ENCODE data around the gene DNMT3L.
A peak's percentile ranks its signal among the peaks of the same experiment; 100 is the strongest.

DNMT3L gene

DNA sequence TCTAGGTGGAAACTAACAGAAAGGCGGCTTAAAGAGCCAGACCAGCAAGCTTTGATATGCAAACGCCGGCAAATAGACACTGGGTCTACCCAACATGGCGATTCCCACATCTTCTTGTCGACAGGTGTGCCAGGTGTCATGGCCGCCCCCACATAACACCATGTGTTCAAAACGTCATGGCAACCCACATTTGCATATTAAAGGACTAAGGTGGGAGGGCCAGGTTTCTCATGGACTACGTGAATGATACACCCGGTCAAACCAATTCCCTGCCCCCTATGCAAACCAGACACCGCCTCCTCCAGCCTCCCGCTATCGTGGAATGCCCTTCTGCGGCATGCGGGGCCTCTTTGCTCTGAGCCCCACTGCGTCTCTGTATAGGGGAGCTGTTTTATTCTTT lies 62.2 kb downstream of the DNMT3L start:
- no peak for DNase-seq (ENCODE audit: low spot score)
- TF ChIP-seq, protein P1, sequence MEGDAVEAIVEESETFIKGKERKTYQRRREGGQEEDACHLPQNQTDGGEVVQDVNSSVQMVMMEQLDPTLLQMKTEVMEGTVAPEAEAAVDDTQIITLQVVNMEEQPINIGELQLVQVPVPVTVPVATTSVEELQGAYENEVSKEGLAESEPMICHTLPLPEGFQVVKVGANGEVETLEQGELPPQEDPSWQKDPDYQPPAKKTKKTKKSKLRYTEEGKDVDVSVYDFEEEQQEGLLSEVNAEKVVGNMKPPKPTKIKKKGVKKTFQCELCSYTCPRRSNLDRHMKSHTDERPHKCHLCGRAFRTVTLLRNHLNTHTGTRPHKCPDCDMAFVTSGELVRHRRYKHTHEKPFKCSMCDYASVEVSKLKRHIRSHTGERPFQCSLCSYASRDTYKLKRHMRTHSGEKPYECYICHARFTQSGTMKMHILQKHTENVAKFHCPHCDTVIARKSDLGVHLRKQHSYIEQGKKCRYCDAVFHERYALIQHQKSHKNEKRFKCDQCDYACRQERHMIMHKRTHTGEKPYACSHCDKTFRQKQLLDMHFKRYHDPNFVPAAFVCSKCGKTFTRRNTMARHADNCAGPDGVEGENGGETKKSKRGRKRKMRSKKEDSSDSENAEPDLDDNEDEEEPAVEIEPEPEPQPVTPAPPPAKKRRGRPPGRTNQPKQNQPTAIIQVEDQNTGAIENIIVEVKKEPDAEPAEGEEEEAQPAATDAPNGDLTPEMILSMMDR (IDR thresholded peaks at IDR 0.05; ENCODE audit: extremely low read depth, missing control alignments): no peak

DNA sequence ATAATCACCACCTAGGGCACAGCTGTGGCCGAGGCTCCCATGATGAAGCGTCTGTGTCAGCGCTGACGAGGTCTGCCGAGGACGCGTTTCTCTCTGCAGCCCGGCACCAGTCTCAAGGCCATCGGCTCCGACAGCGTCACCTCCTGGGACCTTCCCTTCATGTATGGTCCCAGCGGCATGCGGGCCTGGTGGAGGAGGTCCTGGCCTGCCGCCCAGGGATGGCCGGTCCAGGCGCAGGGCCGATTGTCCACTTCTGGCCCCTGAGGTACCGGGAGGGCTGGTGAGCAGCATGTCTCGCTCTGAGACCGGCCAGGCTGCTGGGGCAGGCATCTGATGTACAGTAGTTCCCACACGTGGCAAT lies 64.6 kb downstream of the DNMT3L start:
- DNase-seq (ENCODE audit: low spot score): peak; percentile 0
